Calu3 (cell line): ENCODE results near the gene BRINP1. TPM values are rescaled to one million over a fixed set of nuclear protein-coding genes. Genes with fewer than 3 reads are reported as not detected.
"Not testable (repeated sequence)": the region's sequence is repeated elsewhere in the genome, so short reads cannot be mapped to it uniquely, and the experiment has no call there.

ENCODE experiments used
- BruUV-seq: library from RNA; stranded (reverse); fragments of 400-500 nt; replicated peaks from 2 replicates; lab custom pipeline; 2021; lab: Mats Ljungman, UMichigan
- CTCF ChIA-PET: fragments of 300-600 bp; sonication (Branson Sonifier 250); formaldehyde crosslinking; loops from one replicate; lab custom pipeline; 2022; ENCODE audit warnings: antibody characterized with exemption; lab: Charles Lee
- DNase-seq: peaks from one replicate; pipeline ENCODE4 v3.0.0; 2022
- H3K27ac Mint-ChIP-seq: one replicate; pipeline ENCODE4 v1.8.0; 2022; ENCODE audit warnings: mixed read lengths; ENCODE audit not compliant: unreplicated experiment
- H3K27me3 Mint-ChIP-seq: one replicate; pipeline ENCODE4 v1.8.0; 2022; ENCODE audit warnings: mixed read lengths; ENCODE audit not compliant: unreplicated experiment
- H3K36me3 Mint-ChIP-seq: one replicate; pipeline ENCODE4 v1.8.0; 2022; ENCODE audit warnings: mild to moderate bottlenecking, moderate library complexity, mixed read lengths; ENCODE audit not compliant: insufficient read depth, unreplicated experiment
- H3K4me1 Mint-ChIP-seq: one replicate; pipeline ENCODE4 v1.8.0; 2022; ENCODE audit warnings: mild to moderate bottlenecking, low read depth, mixed read lengths; ENCODE audit not compliant: unreplicated experiment
- H3K4me3 Mint-ChIP-seq: one replicate; pipeline ENCODE4 v1.8.0; 2022; ENCODE audit warnings: mild to moderate bottlenecking, low read depth, moderate library complexity, mixed read lengths; ENCODE audit not compliant: unreplicated experiment
- H3K9me3 Mint-ChIP-seq: one replicate; pipeline ENCODE4 v1.8.0; 2022; ENCODE audit warnings: low read depth, mixed read lengths; ENCODE audit not compliant: unreplicated experiment
- CTCF ChIP-seq: fragments of 200-600 bp; IDR thresholded peaks from one replicate; pipeline ENCODE4 v1.8.0; 2022; ENCODE audit warnings: antibody characterized with exemption; ENCODE audit not compliant: unreplicated experiment
- intact Hi-C: fragments of 100-400 bp; cut with micrococcal nuclease; formaldehyde crosslinking; loops from one replicate; pipeline ENCODE4 v1.10.0; 2022; ENCODE audit not compliant: unreplicated experiment
- total RNA-seq: library from RNA; stranded (reverse); gene quantifications from 2 replicates; pipeline ENCODE4 v1.2.3, GENCODE V29; 2022

BRINP1 gene
- total RNA-seq, 1 experiment from 2014 or later = not detected

- no peaks in the 10 kb centered on the region for H3K27me3 Mint-ChIP-seq
- H3K36me3 Mint-ChIP-seq = no peaks in the 10 kb centered on the region
- CTCF ChIA-PET = no interaction called here
- BruUV-seq = no TSS peak
- H3K4me1 Mint-ChIP-seq = no peaks in the 10 kb centered on the region
- no peak for DNase-seq
- H3K9me3 Mint-ChIP-seq = peaks cover 7% of the 10 kb centered on the region
- no peak for TF ChIP-seq CTCF
- intact Hi-C loops = no loop called here
- H3K4me3 Mint-ChIP-seq = no peak overlapping the region
- H3K27ac Mint-ChIP-seq = no peak overlapping the region
These were observed 193.7 kb downstream of the BRINP1 start for GRCh38 chr9:119175581-119175980.

DNA sequence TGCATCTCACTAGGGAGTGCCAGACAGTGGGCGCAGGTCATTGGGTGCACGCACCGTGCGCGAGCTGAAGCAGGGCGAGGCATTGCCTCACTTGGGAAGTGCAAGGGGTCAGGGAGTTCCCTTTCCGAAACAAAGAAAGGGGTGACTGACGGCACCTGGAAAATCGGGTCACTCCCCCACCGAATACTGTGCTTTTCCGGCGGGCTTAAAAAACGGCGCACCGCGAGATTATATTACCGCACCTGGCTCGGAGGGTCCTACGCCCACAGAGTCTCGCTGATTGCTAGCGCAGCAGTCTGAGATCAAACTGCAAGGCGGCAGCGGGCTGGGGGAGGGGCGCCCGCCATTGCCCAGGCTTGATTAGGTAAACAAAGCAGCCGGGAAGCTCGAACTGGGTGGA, 200.0 kb downstream of the BRINP1 start:
- H3K9me3 Mint-ChIP-seq, H3K27ac Mint-ChIP-seq, H3K36me3 Mint-ChIP-seq, H3K4me3 Mint-ChIP-seq, BruUV-seq, DNase-seq, H3K27me3 Mint-ChIP-seq, intact Hi-C loops, H3K4me1 Mint-ChIP-seq, CTCF ChIA-PET: not testable (repeated sequence)

- TF ChIP-seq CTCF = no peak
- BruUV-seq = no TSS peak
- Mint-ChIP-seq H3K27me3 (no peaks in the 10 kb centered on the region), H3K4me3 (no peak overlapping the region), H3K4me1 (no peaks in the 10 kb centered on the region), H3K27ac (no peak overlapping the region), H3K36me3 (no peaks in the 10 kb centered on the region), H3K9me3 (peaks cover 3% of the 10 kb centered on the region)
- no peak for DNase-seq
- intact Hi-C loops = no loop called here
- CTCF ChIA-PET = no interaction called here
These were observed 201.4 kb downstream of the BRINP1 start for GRCh38 chr9:119167876-119168275.

GRCh38 chr9:119167267-119167666, 202.0 kb downstream of the BRINP1 start:
- no peak for DNase-seq
- no peak for TF ChIP-seq CTCF
- CTCF ChIA-PET = no interaction called here
- no peaks in the 10 kb centered on the region for H3K36me3 Mint-ChIP-seq
- no peak overlapping the region for H3K4me3 Mint-ChIP-seq
- H3K4me1 Mint-ChIP-seq = no peaks in the 10 kb centered on the region
- no peak overlapping the region for H3K27ac Mint-ChIP-seq
- intact Hi-C loops = no loop called here
- peaks cover 3% of the 10 kb centered on the region for H3K9me3 Mint-ChIP-seq
- H3K27me3 Mint-ChIP-seq = no peaks in the 10 kb centered on the region
- no TSS peak for BruUV-seq

GRCh38 chr9:119166096-119166495, 203.1 kb downstream of the BRINP1 start:
- intact Hi-C loops = no loop called here
- no TSS peak for BruUV-seq
- H3K9me3 Mint-ChIP-seq = no peaks in the 10 kb centered on the region

More at GRCh38 chr9:119166096-119166495, 203.1 kb downstream of the BRINP1 start:
- CTCF ChIA-PET = no interaction called here
- Mint-ChIP-seq H3K27ac (no peak overlapping the region), H3K4me1 (no peaks in the 10 kb centered on the region), H3K4me3 (no peak overlapping the region), H3K27me3 (no peaks in the 10 kb centered on the region), H3K36me3 (no peaks in the 10 kb centered on the region)
- TF ChIP-seq CTCF = no peak
- no peak for DNase-seq
